Muscle of leg (tissue), 11 donors: ENCODE results near the gene ADRM1. TPM values are rescaled to one million over a fixed set of nuclear protein-coding genes. Genes with fewer than 3 reads are reported as not detected.

Source experiments
- DNase-seq: peaks from one replicate; pipeline ENCODE4 v3.0.0; 2013
- H3K27ac ChIP-seq: one replicate; pipeline ENCODE4 v1.5.1; 2013; ENCODE audit warnings: mild to moderate bottlenecking, low read length, control low read depth
- H3K27me3 ChIP-seq: one replicate; pipeline ENCODE4 v1.6.1; 2013; ENCODE audit warnings: low read length; ENCODE audit not compliant: control insufficient read depth, insufficient read depth
- H3K36me3 ChIP-seq: one replicate; pipeline ENCODE4 v1.6.1; 2013; ENCODE audit warnings: low read length; ENCODE audit not compliant: control insufficient read depth, insufficient read depth
- H3K4me1 ChIP-seq: one replicate; pipeline ENCODE4 v1.6.1; 2013; ENCODE audit warnings: low read length; ENCODE audit not compliant: control insufficient read depth, insufficient read depth
- H3K4me3 ChIP-seq: one replicate; pipeline ENCODE4 v1.5.1; 2013; ENCODE audit warnings: low read length, control low read depth
- H3K9me3 ChIP-seq: replicated peaks from 2 replicates; pipeline ENCODE4 v1.6.1; 2013; ENCODE audit warnings: low read depth, low read length; ENCODE audit not compliant: control insufficient read depth
- WGBS: methylation state at CpG from one replicate; pipeline ENCODE4 v1.1.5; 2013; ENCODE audit warnings: missing lambda C conversion rate; ENCODE audit not compliant: insufficient coverage; 5-methylcytosine and 5-hydroxymethylcytosine counted together
- polyA plus RNA-seq, 8 donors: library from polyadenylated mRNA; unstranded; fragments of 120-200 nt; gene quantifications; one replicate each; pipeline versions ENCODE4 v1.2.1 to v1.2.3, GENCODE V29; 2013; ENCODE audit warnings: inconsistent platforms in 1 of 8, low replicate concordance in 1 of 8; ENCODE audit not compliant: insufficient read length in 8 of 8, insufficient read depth in 1 of 8
- total RNA-seq: library from RNA; stranded (reverse); fragments of 120-200 nt; gene quantifications from one replicate; pipeline ENCODE4 v1.2.4, GENCODE V29; 2013

The ADRM1 gene
- total and polyA plus RNA-seq, 9 donors, result 53.6 to 65.6 (median 59.2) TPM

DNA sequence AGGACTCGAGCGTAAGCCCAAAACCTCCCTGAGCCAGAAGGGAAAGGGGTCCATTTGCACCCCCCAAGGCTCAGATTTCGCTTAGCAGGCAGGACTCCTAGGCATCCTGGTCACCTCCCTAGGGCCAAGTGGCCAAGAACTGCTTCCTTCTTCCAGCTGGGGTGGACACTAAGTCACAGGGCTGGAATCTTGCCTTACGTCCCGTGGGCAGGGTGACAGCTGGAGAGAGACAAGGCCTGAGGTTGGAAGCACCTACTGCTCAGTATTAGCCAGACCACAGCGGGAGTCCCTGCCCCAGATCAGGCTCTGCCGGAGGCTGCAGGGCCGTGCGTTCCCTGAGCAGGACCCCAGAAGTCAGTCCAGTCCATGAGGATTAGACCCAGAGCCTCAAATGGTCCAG, 44.6 kb downstream of the ADRM1 start:
- Histone ChIP-seq H3K27me3 (no peaks in the 10 kb centered on the region), H3K9me3 (peaks cover 3% of the 10 kb centered on the region), H3K27ac (no peak overlapping the region), H3K4me3 (no peak overlapping the region), H3K36me3 (peaks cover 41% of the 10 kb centered on the region), H3K4me1 (peaks cover 8% of the 10 kb centered on the region)
- no peak for DNase-seq
- 76% methylated on average over 9 of the region's 9 CpGs for WGBS

DNA sequence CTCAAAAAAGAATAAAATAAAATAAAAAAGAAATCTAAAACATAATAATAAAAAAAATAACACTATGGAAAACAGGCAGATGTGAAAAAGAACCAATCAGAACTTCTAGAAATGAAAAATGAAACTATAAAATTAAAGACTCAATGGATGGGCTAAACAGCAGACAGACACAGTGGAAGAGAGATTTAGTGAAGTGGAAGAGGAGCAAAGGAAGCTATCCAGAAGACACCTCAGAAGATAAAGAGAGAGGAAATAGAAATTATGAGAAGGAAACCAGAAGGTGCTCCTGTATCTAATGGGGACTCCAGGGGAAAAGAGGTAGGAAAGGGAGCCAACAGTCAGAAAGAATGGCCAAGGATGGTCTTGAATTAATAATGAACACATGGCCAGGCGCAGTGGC, 45.8 kb downstream of the ADRM1 start:
- Histone ChIP-seq H3K9me3 (peaks cover 3% of the 10 kb centered on the region), H3K27ac (no peak overlapping the region), H3K36me3 (peaks cover 41% of the 10 kb centered on the region), H3K4me3 (no peak overlapping the region), H3K4me1 (peaks cover 20% of the 10 kb centered on the region), H3K27me3 (no peaks in the 10 kb centered on the region)
- no CpG with 5 or more reads among the region's 1 CpG for WGBS
- DNase-seq, result no peak

DNA sequence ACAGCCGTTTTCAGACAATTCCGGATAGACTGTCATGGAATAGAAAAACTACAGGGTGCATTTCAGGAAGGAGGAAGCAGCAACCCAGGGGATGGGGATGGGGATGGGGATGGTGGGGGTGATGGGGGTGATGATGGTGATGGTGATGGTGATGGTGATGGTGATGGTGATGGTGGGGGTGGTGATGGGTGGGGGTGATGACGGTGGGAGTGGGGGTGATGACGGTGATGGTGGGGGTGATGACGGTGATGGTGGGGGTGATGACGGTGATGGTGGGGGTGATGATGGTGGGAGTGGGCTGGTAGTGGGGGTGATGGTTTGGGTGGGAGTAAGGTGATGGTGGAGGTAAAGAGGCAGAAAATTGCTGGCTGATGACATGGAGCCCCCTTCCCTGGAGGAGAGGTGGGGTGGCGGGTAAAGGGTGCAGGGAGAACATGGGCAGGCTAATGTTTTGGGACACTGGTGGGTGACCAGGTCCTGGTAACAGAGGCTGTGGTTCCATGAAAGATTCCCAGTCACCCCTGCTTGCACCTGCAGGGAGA, 46.8 kb downstream of the ADRM1 start:
- H3K9me3 ChIP-seq, result peaks cover 3% of the 10 kb centered on the region
- peaks cover 37% of the 10 kb centered on the region for H3K36me3 ChIP-seq
- whole genome bisulfite sequencing, result 100% methylated on average over 2 of the region's 7 CpGs
- H3K4me3 ChIP-seq, result no peak overlapping the region
- H3K27ac ChIP-seq, result no peak overlapping the region
- no peak for DNase-seq
- H3K4me1 ChIP-seq, result peaks cover 25% of the 10 kb centered on the region
- no peaks in the 10 kb centered on the region for H3K27me3 ChIP-seq

DNA sequence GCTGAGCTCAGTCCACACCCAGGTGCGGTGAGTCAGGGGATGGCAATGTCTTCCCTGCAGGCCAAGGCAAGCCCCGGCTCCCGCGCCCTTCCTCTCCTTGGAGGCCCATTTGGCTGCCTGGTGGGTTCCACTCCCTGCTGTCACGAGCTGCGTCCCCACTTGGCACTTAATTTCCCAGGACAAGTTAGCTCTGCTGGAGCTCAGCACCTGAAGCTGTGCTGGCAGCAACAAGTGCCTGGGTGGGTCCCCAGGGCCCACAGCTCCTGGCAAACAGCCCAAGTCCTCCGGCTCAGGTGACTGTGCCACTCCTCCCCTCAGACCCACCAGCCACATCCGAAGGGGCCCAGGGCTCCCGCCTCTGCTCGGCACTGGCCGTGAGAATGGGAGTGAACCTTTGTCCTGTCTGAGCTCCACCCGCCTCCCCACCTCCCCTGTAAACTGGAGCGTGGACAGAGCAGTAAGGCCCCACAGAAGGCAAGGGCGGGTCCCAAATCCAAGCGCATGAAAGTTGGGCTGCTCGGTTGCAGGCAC, 47.4 kb downstream of the ADRM1 start:
- Histone ChIP-seq H3K27me3 (no peaks in the 10 kb centered on the region), H3K36me3 (peaks cover 37% of the 10 kb centered on the region), H3K9me3 (peaks cover 3% of the 10 kb centered on the region), H3K27ac (no peak overlapping the region), H3K4me3 (no peak overlapping the region), H3K4me1 (peaks cover 31% of the 10 kb centered on the region)
- no peak for DNase-seq
- WGBS, result 50% methylated on average over 15 of the region's 16 CpGs

DNA sequence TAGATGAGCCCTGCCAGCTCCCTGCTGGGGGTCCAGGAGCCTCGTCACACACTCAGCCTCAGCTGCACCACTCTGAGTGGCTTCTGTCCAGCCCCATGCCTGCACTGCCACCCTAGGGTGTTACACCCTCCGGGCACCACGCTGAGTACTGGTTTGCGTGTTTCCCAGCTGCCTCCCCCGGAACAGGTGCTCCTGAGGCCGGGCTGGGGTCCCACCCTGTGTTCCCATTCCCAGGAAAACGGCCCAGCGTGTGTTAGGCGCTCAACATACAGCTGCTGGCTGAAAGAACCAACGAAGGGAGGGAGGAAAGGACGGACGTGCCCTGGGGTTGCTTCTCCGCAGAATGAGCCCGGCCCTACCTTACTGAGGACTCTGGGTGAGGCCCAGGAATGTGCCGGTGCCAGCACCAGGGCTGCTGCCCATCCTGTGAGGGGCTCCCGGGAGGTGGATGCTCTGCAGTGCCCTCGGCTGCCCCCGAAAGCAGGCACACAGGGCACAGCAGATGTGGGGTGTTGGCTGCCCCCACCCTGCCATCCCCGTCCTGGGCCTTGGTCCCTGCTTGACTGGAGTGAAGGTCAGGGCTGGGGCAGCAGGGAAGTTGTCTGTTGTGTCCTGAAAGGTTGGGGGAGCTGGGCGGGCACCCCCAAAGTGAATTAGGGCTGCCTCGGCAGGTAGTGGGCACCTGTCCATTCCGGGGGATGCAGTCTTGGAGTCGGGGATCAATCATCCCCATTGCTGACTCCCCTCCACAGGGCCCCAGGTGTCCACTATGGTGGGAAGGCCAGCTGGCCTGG, 48.0 kb downstream of the ADRM1 start:
- peaks cover 35% of the 10 kb centered on the region for H3K36me3 ChIP-seq

DNA sequence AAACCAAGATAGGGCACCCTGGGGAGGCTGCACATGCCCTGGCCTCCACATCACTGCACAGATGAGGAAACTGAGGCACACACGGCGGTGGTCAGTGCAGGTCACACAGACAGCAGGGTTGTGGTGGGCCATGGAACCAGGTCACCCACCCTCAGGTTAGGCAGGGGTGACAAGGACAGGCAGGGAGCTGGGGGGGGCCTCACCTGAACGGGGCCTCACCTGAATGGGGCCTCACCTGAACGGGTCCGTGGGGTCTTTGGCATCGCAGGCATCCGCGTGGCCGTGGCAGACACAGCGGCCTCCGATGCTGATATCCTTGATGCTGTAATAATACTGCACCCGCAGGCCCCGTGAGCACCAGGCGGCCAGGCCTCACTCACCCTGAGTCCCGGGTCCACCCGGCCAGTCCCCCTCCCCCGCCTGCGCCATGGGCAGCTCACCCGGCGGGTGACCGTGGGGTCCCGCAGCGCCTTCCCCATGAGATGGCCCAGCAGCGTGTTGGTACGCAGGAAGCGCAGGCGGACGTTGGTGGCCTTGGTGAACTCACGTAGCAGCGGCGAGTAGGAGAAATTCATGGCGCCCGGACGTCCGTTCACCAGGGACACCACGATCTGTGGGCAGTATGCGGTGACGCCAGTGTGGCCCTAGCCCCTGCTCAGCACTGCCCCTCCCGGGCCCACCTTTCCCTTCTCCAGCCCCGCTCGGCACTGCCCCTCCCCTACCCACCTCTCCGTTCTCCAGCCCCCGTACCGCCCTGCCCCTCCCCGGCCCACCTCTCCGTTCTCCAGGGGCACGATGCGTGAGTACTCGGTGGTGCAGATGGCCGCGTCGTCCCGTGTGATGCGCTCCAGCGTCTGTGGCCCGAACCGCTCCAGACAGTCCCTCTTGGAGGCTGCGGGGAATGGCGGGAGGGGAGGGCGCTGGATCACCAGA, 48.9 kb downstream of the ADRM1 start:
- Histone ChIP-seq H3K36me3 (peaks cover 25% of the 10 kb centered on the region), H3K9me3 (peaks cover 3% of the 10 kb centered on the region), H3K27me3 (no peaks in the 10 kb centered on the region), H3K4me1 (peaks cover 46% of the 10 kb centered on the region), H3K4me3 (no peak overlapping the region), H3K27ac (no peak overlapping the region)
- 82% methylated on average over 60 of the region's 60 CpGs for WGBS
- no peak for DNase-seq

More for the DNA sequence above, 48.0 kb downstream of the ADRM1 start:
- DNase-seq, result no peak
- Histone ChIP-seq H3K9me3 (peaks cover 3% of the 10 kb centered on the region), H3K4me3 (no peak overlapping the region), H3K4me1 (peaks cover 37% of the 10 kb centered on the region), H3K27me3 (no peaks in the 10 kb centered on the region), H3K27ac (no peak overlapping the region)
- WGBS, result 71% methylated on average over 18 of the region's 23 CpGs

DNA sequence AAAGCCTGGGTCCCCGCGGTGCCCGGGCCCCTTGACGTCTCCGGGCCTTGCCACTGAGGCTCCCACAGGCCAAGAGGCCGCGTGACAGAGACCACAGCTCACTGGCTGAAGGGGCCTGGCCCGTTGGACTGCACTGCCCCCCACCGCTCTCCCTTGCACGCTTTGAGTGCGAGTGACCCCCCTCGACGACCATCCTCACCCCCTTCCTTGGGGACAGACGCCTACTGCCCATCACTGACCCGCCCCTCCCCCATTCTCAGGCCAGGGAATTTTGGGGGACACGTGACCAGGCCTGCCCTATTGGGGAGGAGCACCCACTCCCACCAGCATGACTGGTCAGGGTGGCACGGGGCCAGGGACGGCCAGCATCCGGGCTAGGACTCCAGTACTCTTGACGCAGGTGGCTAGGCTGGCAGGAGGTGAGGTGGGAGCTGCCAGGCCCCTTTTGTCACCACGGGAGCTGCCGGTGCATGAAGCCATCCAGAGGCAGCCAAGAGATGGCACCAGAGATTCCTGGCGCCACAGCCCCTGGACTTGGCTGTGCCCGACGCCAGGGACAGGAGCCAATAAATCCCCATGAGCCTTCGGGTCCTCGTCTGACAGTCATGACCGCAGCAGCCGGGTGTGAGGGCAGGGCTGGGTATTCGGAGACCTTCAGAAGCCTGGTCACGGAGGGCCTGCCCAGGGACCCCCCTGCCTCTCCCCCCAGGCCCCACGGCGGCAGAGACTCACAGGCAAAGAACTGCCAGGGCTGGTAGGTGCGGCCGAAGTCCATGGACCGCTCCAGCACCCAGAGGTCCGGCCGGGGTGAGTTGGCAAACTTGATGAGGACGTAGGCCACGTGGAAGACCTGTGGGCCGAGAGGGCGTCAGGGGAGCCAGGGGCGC, 49.8 kb downstream of the ADRM1 start:
- Histone ChIP-seq H3K9me3 (peaks cover 3% of the 10 kb centered on the region), H3K27me3 (no peaks in the 10 kb centered on the region), H3K4me3 (no peak overlapping the region), H3K4me1 (peaks cover 56% of the 10 kb centered on the region), H3K27ac (peak overlapping the region; percentile 29), H3K36me3 (peaks cover 23% of the 10 kb centered on the region)
- peak; percentile 78 for DNase-seq
- 72% methylated on average over 37 of the region's 43 CpGs for WGBS

DNA sequence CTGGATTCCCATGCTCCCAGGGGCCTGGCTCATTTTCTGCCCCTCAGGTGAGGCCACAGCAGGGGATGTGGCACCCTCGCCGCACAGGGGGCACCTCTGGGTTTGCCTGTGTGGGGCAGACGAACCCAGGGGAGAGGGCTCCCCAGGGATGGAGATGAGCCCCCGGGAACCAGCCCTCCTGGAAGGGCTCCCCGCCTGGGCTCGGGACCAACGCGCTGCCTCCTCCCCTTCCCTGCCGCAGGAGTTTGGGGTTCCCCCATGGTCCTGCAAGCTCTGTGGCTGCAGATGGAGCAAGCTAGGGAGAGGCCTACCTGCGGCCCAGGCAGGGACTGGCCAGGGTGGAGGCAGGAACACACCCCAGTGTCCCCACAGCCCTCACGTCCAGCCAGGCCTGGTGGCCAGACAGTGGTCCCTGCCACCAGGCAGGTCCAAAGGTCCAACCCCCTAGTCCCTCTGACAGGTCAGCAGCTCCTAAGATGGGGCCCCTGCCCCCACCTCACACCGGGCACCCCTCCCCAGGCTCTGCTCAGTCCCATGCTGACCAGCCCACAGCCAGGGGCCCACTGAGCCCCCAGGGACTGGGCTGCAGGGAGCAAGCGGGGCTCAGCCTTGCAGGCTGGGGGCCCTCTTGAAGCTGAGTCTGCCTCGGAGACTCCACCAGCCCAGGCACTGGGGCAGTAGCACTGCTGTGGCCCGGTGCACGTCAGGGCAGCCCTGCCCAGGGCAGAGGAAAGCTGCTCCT, 50.7 kb downstream of the ADRM1 start:
- H3K4me1 ChIP-seq, result peaks cover 64% of the 10 kb centered on the region
- 78% methylated on average over 12 of the region's 16 CpGs for WGBS
- H3K9me3 ChIP-seq, result peaks cover 3% of the 10 kb centered on the region
- no peak for DNase-seq
- H3K27me3 ChIP-seq, result no peaks in the 10 kb centered on the region
- H3K4me3 ChIP-seq, result no peak overlapping the region
- H3K27ac ChIP-seq, result no peak overlapping the region
- peaks cover 19% of the 10 kb centered on the region for H3K36me3 ChIP-seq
